Vagina (tissue), 2 donors: ENCODE data around the gene CDCP1.

Experiments used
- POLR2A ChIP-seq, 2 donors: fragments of 450-650 bp; IDR thresholded peaks; one replicate each; pipeline ENCODE4 v1.6.1; 2017; ENCODE audit warnings: antibody characterized with exemption in 2 of 2, mild to moderate bottlenecking in 2 of 2, moderate library complexity in 2 of 2
- POLR2AphosphoS5 ChIP-seq, 2 donors: sonication (generic); formaldehyde crosslinking; IDR thresholded peaks; one replicate each; pipeline ENCODE4 v1.9.0; 2017; ENCODE audit warnings: antibody characterized with exemption in 2 of 2, mild to moderate bottlenecking in 2 of 2, low read depth in 1 of 2; ENCODE audit not compliant: insufficient read depth in 1 of 2
- TF ChIP-seq, protein P1 (sequence below), 3 experiments: fragments of 450-650 bp in 2 of 3; fragments of 200-600 bp in 1 of 3; sonication (generic) in 1 of 3; IDR thresholded peaks; one replicate each; pipeline ENCODE4 v1.5.1; 2017 to 2019; ENCODE audit warnings: antibody characterized with exemption in 3 of 3, mild to moderate bottlenecking in 2 of 3, moderate library complexity in 2 of 3

DNA sequence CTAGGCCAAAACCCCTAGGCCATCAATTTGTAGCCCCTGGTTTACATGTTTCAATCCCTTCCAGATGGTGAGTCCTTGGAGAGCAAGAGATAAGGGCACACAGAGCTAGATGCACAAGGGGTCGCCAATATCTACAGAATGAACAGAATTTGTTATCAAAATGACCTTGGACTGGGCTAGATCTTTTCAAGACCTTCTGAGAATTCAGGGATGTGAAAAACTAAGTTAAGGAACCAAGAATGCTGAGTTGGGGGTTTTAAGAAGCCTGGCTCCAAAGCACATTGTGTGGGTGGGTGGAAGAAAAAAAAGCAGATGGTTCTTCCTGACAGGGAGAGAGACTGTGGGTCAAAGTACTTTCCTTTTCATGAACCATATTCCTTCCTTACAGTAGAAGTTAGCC is 10.2 kb downstream of the CDCP1 start:
- TF ChIP-seq, protein P1, sequence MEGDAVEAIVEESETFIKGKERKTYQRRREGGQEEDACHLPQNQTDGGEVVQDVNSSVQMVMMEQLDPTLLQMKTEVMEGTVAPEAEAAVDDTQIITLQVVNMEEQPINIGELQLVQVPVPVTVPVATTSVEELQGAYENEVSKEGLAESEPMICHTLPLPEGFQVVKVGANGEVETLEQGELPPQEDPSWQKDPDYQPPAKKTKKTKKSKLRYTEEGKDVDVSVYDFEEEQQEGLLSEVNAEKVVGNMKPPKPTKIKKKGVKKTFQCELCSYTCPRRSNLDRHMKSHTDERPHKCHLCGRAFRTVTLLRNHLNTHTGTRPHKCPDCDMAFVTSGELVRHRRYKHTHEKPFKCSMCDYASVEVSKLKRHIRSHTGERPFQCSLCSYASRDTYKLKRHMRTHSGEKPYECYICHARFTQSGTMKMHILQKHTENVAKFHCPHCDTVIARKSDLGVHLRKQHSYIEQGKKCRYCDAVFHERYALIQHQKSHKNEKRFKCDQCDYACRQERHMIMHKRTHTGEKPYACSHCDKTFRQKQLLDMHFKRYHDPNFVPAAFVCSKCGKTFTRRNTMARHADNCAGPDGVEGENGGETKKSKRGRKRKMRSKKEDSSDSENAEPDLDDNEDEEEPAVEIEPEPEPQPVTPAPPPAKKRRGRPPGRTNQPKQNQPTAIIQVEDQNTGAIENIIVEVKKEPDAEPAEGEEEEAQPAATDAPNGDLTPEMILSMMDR (IDR thresholded peaks at IDR 0.05), result no peak
- TF ChIP-seq POLR2A (IDR thresholded peaks at IDR 0.05) (no peak), POLR2AphosphoS5 (IDR thresholded peaks at IDR 0.05; ENCODE audit: insufficient read depth in 1 of 2, low read depth in 1 of 2) (no peak)
